ENCODE measurements around the gene DCHS2.

DNA sequence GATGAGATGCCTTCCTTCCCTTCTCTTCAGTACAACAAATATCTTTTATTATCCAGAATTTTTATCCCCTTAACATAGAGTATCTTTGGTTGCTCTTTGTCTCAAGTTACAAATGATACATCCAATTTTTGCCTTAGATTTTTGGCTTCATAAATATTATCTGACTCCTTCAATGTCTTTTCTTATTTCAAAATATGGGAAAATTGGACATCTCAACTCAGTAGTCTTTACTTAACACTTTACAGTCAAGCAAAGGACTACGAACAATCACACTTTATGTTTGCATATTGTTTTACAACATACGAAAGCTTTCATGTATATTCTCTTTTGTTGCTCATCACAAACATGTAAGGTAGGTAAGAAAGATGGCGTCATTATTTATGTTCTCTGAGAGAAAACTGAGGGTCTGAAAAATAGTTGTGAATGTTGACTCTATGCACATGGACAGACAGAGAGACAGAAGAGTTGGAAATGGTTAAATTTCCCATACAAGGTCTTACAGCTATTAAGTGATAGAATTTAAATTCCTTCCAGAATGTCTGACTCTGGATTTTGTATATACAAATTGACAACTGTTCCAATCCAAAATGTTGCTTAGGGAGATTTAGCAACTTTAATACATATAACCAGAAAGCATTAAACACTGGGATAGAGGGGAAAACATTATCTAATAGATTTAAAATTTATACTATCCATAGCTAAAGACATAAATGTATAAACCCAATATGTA is 29.4 kb downstream of the DCHS2 start:
- TF ChIP-seq CTCF (IDR thresholded peaks at IDR 0.05) (no peak), EZH2 (IDR thresholded peaks at IDR 0.05) (no peak)

Measured in neural progenitor cell (in vitro differentiated cells).